ENCODE measurements around the gene MLX.

Gene MLX, protein sequence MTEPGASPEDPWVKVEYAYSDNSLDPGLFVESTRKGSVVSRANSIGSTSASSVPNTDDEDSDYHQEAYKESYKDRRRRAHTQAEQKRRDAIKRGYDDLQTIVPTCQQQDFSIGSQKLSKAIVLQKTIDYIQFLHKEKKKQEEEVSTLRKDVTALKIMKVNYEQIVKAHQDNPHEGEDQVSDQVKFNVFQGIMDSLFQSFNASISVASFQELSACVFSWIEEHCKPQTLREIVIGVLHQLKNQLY

DNA sequence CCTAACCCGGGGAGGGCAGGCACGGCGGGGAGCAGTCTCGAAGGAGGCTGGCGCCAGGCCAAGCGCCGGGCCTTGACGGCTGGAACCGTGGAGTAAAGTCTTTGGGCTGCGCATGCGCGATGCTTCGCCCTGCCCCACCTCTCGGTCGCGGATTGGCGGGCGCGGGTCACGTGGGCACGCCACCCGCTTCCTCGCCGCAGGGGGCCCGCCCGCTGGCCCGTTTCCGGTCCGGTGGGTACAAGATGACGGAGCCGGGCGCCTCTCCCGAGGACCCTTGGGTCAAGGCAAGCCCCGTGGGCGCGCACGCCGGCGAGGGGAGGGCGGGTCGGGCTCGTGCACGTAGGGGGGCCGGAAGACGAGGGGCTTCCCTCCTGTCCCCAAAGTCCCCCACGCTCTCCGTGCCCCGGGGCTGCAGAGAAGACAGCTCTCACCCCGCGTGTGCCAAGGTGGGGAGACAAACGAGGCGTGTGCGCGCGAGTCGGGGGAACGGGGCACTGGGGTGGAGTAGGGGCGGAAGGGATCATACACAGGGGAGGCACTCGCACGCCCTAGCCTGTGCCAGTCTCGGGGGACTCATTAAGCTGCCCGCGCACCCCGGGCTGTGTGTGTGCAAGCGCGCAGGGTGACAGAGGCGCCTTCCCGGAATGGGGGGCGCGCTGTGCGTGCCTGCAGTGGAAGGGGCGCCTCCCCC is at the start of gene MLX:
Gene MLX, plus strand, starts transcription at position 218 of the 691 bp plus-strand sequence. Its CDS starts 25 bp downstream, at position 243.
- DNase-seq (ENCODE audit: low read depth): peak; percentile 78

DNA sequence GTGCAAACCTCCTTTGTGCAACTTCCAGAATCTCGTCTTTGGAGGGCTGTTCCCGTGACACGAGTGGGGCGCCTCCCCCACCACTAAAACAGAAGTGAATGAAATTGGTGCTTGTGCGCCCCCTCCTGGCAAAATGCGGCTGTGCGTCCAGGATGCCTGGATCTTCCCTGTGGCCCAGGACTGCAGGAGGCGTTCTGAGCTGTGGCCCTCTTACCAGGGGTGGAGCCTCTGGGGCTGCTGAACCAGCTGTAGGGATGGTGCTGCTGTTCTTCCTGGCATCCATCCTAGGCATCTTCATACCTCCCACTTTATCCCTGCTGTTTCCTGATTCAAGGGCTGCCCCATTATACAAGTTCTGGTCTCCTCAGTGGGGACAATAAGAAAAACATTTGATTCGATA is 49.4 kb upstream of the MLX start:
- DNase-seq (ENCODE audit: low read depth): peak; percentile 89

DNA sequence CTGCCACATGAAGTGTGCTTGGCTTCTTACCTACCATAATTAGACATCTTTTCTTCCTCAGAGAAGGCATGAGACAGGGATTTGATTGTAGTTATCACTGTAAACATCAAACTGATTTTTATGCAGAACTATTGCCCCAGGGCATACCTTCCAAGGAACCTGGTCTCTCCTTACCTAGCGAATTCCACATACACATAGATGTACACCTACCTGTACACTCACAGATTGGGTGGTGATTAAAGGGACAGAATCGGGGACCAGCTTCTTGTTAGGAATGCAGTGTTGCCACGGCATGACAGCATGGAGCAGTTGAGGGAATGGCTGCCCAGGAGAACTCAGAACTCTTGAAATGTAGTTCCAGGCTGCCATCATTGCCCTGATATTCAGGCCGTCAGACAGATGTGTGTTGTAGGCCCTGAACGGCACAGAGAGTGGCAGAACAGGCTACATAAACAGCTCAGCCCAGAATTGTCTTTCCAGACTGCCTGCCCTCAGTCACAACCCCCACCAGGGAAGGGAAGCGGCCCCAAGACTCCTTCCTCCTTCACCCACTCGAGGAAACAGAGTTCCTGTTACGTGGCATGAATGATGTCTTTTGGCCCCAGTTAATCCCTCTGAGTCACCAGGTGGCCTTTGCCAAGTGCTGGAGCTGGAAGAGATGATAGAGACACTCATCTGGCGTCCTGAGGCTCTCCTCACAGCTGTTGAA is 48.7 kb upstream of the MLX start:
- peak; percentile 96 for DNase-seq (ENCODE audit: low read depth)

GRCh38 chr17:42518755-42519545 is 48.0 kb upstream of the MLX start:
- no peak for DNase-seq (ENCODE audit: low read depth)

DNA sequence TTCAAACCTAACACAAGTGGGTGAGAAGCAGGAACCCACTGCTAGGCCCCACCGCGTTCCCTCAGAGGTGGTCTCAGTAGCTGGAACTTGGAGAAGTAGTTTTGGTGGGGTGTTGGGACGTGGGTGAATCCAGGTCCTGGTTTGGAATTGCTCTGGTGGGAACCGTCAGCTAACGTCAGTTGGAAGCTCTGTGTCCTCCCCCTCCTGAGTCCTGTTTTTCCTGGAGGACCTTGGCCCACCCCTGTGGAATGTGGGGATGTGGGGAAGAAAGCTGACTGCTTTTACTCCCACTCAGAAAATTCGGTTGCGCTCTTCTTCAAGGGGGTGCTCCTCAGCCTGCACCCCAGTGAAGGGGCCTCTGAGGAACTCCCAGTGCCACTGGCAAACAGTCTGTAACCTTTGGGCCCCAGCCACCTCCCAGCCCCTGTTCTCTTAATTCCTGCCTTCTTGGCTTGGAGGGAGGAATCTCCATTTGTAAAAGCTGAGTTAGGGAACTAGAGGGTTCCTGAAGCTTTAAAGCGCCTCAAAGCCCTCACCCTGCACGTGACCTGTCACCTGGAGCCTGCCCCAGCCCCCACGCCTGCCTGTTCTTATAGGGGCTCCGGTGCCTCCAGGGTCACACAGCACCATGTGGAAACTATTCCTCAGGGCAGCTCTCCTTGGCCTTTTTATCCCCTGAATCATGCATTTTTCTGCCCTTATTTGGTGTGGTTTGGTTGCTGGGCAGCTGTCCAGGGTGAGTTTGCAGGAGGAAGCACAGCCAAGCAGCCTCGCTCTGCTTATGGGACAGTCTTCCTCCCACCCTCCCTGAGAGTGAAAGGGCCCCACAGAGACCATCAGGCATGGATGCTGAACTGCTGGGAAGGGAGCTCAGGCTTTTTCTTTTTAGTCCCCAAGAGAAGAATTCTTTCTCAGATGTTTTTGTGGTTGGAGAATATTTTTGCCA is 47.1 kb upstream of the MLX start:
- DNase-seq (ENCODE audit: low read depth): peak; percentile 99

DNA sequence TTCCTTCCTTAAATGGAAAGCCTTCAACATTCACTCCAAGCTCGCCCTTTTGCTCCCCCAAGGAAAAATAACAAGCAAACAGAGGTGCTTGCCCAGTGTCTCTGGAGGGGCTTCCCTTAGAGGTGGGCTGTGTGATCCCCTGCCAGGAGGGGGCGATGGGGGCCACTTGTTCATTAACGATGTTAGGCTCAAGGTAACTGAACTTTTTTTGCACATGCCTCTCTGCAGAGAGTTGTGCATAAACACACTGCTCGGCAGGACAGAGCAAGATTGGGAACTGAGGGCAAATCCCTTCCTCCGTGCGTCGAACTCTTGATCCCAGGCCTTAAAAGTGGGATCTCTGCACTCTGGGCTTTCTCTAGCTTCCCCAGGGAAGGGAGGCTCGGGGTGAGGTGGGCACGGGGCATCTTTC is 46.4 kb upstream of the MLX start:
- DNase-seq (ENCODE audit: low read depth): no peak

DNA sequence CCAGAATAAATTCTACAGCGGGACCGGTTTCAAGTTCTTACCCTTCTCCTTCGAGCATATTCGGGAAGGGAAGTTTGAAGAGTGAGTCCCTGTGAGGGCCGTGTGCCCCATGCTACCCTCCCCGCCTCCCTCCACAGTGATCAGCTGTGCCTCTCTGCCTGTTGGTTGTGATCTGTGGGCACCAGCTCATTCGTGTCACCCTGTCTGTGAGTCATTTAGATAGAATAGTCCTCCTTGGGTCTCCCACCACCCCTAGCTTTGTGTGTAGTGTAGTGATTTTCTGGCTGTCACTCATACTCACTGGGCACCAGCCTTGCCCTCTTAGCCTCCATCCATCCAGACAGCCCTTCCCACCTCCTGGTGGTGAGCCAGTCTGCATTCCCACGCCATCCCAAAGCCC is 45.9 kb upstream of the MLX start:
- DNase-seq (ENCODE audit: low read depth): no peak

GRCh38 chr17:42521666-42522262 is 45.1 kb upstream of the MLX start:
- no peak for DNase-seq (ENCODE audit: low read depth)

- DNase-seq (ENCODE audit: low read depth): no peak
Measured at GRCh38 chr17:42522263-42522790, 44.6 kb upstream of the MLX start.

- no peak for DNase-seq (ENCODE audit: low read depth)
Measured at GRCh38 chr17:42522798-42523278, 44.1 kb upstream of the MLX start.

GRCh38 chr17:42525221-42525620 is 41.7 kb upstream of the MLX start:
- peak; percentile 51 for DNase-seq (ENCODE audit: low read depth)

DNA sequence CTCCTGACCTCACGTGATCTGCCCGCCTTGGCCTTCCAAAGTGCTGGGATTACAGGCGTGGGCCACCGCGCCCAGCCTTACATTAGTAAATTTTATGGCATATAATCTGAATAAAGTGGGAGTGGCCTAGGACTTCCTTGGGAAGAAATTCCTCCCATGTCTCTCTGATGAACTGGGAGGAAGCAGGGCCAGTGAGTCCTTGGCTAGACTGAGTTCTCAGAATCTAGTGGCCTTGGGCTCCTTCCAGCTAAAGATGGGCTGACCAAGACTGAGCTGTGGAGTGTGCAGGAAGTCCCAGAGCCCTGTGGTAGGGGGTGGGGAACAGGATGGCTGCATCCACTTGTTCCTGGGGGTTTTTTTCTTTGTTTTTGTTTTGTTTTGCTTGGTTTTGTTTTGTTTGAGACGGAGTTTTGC is 40.9 kb upstream of the MLX start:
- no peak for DNase-seq (ENCODE audit: low read depth)

DNA sequence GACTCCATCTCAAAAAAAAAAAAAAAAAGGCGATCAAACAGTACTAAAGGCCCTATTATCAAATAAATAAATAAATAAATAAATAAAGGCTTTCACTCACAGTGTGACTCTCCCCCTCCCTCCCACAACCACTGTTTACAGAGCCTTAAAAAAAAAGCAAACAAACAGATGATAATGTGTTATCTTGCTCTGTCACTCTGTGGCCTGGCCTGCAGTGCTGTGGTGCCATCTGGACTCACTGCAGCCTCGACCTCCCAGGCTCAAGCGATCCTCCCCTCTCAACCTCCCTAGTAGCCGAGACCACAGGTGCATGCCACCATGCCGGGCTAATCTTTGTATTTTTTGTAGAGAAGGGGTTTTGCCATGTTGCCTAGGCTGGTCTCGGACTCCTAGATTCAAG is 39.0 kb upstream of the MLX start:
- DNase-seq (ENCODE audit: low read depth): no peak

- no peak for DNase-seq (ENCODE audit: low read depth)
Measured at GRCh38 chr17:42529061-42529460, 37.8 kb upstream of the MLX start.

DNA sequence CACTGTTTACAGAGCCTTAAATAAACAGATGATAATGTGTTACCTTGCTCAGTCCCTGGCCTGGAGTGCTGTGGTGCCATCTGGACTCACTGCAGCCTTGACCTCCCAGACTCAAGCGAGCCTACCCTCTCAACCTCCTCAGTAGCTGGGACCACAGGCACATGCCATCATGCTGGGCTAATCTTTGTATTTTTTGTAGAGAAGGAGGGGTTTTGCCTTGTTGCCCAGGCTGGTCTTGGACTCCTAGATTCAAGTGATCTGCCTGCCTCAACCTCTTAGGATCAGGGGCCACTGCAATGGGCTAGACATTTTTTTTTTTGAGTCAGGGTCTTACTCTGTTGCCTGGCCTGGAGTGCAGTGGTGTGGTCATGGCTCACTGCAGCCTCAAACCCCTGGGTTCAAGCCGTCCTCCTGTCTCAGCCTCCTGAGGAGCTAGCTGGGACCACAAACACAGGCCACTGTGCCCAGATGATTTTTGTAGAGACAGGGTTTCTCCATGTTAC is 35.9 kb upstream of the MLX start:
- DNase-seq (ENCODE audit: low read depth): no peak

- no peak for DNase-seq (ENCODE audit: low read depth)
Measured at GRCh38 chr17:42531455-42532354, 35.2 kb upstream of the MLX start.

DNA sequence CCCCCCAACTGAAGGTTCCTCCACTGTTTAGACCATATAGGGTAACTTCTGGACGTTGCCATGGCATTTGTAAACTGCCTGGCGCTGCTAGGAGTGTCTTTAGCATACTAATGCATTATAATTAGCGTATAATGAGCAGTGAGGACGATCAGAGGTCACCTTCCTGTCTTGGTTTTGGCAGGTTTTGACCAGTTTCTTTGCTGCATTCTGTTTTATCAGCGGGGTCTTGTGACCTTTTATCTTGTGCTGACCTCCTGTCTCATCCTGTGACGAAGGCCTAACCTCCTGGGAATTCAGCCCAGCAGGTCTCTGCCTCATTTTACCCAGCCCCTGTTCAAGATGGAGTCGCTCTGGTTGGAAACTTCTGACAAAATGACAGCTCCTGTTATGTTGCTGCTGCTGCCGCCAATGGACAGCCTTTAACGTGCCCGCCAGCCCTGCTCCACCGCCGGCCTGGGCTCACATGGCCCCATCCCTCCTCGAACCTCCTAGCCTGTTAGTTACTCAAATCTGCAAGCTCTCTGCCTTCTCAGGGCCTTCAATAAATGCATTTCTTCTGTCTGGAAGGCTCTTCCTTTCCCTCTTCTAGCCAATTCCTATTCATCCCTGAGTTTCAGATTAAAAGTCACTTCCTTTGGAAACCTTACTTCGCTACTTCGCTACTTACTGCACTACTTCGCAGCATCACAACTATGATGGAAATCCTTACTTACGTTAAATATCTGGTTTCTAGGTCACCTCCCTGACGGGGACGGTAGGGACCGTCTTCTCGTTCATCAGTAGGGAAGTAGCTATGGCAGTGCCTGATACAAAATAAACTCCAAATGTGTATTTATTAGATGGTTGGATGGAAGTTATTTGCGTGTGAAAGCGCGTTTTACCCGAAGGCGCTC is 31.5 kb upstream of the MLX start:
- DNase-seq (ENCODE audit: low read depth): no peak

DNA sequence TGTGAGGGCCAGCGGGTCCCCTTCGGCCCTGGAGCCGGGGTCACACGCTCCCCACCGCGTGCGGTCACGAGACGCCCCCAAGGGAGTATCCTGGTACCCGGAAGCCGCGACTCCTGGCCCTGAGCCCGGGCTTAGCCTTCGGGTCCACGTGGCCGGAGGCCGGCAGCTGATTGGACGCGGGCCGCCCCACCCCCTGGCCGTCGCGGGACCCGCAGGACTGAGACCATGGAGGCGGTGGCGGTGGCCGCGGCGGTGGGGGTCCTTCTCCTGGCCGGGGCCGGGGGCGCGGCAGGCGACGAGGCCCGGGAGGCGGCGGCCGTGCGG is 30.9 kb upstream of the MLX start, which contains the start of gene NAGLU:
Gene NAGLU, plus strand, starts transcription at position 194 of the 324 bp plus-strand sequence. Its CDS starts 32 bp downstream, at position 226.
- peak; percentile 74 for DNase-seq (ENCODE audit: low read depth)

Data from GM04504 (cell line).